Skin of body (tissue), 2 donors: Measurements from ENCODE around the gene SRRM3. TPM values are rescaled to one million over a fixed set of nuclear protein-coding genes. Genes with fewer than 3 reads are reported as not detected.
"Not testable (repeated sequence)": the region's sequence is repeated elsewhere in the genome, so short reads cannot be mapped to it uniquely, and the experiment has no call there.

Experiments
- DNase-seq: peaks from one replicate; lab custom pipeline; 2025; lab: John Stamatoyannopoulos, UW
- total RNA-seq: library from RNA; depleted of rRNA; stranded (reverse); fragments of >200 nt; gene quantifications from one replicate; pipeline ENCODE4 v1.2.3, GENCODE V29; 2014

Gene SRRM3
- total RNA-seq, 1 donor from 2014 or later, result 0.99 TPM

DNA sequence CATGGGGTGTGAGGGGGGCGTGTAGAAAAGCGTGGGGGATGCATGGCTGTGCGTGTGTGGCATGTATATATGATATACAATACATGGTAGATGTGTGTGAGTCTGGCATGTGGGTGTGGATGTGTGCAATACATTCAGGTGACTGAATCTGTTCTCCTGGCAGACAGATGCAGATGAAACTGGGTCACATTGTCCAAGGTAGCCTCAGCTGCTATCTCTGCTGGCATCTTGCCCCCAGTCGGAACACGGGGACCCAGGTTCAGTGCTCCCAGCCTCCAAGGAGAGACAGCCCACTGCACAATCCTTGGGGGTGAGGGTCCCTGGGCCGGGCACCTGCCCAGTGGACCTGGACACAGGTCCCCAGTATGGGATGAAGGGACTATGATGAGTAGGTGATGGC, 12.4 kb upstream of the SRRM3 start:
- DNase-seq, result no peak

DNA sequence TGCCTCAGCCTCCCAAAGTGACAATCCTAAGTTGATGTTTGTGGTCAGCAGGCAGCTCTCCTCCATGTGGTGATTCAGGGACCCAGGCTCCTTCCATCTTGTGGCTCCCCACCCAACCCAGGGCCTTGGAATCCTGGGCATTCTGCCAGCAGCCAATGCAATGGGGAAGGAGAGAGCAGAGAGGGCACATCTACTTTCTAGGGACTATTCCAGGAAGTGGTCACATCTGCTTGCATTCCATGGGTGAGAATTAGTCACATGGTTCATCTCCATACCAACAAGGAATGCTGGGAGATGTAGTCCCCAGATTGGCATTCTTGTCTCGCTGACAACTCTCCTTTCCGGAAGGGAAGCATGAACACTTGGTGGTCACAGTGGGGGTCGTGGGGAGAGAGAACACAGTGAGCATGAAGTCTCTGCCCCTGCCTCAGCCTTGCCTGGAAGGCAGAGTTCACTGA, 9.9 kb upstream of the SRRM3 start:
- DNase-seq, result no peak

DNA sequence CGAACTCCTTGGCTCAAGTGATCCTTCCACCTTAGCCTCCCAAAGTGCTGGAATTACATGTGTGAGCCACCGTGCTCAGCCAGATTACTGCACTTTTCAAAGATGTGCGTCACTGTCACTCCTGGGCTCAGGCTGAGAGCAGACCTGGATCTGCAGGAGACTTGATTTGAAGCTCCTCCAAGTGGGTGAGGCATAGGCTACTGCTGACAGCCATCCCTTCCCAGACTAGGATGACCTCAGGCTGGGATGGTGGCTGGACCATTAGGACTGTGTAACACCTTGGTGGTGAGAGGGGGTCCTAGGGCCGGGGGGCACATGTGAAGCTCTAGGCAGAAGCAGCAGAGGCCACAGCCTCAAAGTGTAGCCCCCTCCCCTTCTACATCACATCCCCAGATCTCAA, 8.2 kb upstream of the SRRM3 start:
- no peak for DNase-seq

DNA sequence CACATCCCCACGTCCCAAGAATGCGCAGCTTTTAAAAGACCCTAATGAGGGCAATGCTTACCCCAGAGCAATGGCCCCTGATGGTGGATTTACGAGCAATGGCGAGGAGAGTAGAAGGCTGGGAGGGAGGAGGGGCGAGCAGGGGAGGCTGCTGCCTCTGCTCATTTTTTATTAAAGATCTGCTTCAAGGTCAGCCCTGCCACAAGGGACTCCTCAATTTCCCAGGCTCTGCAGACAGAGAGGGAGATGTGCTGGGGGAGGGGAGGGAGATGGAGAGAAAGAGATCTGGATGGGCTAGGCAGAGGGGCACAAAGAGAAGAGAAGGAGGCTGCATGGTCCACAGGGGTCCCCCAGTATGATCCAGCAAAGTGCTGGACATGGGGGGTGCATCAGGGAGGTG, 7.8 kb upstream of the SRRM3 start:
- no peak for DNase-seq

DNA sequence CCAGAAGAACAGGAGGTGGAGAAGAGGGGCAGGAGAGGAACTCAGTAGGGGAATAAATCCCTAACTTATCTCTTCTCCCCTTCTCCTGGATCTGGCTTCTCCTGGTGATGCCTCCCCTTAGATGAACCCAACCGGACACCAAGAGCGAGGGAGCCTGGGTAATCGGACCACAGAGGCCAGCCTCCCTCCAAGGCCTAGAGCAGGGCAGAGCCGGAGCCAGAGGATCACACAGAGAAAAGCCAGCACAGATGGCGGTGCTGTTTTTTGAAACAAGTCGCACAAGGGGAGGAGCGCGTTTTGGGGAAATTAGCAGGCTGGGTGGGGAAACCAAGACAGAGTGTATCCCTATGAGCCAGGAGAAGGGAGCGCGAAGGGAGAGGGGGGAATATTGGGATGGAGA, 4.9 kb upstream of the SRRM3 start:
- no peak for DNase-seq

DNA sequence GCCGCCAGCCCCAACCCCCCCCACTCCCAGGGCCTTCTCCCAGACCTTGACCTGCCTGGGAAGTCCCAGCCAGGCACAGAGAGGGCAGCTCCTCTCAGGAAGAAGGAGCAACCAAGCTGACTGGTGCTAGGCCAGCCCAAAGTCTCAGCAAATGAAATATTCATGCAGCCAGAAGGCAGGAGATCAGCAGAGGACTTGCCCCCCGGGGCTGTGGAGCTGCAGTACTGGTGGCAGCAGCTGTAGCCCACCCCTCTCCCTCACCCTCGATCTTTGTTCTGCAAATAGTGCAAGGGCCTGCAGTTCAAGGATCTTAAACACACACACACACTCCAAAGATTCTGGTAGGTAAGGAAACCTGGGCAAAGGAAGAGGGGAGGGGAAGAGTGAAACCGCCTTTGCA, 3.5 kb upstream of the SRRM3 start:
- DNase-seq, result no peak

DNA sequence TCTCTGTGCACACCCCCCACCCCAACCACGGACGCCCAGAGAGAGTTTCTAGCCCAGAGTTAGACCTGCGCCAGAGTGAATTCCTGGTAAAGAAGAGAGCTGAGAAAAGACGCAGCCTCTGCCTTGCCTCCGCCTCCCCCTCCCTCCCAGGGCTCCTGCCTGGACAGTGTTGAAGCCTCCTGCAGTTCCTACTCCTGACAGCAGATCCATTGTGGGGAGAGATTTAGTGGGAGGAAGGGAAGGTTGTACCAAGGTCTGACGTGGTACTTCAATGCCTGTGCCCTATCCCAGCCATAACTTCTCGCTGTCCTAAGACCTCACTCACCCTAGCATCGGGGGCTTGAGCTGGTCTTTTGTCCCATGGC, 952 bp downstream of the SRRM3 start:
- DNase-seq, result no peak

DNA sequence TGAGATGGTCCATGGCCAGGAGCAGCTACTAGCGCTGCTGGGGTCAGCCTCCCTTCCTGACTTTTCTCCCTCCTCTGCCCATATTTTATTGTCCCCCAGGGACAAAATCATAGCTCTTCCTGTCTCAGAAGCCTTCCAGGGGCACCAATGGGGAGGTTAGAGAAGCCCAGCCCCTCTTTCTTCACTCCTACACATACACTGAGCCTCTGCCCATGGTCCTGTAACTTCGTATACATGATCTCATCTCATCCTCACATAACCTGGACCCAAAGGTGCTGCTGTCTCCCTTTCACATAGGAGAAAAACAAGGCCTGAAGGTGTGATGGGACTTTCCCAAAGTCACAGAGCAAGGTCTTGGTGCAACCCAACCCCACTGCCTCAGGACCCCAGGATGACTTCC, 2.5 kb downstream of the SRRM3 start:
- no peak for DNase-seq

DNA sequence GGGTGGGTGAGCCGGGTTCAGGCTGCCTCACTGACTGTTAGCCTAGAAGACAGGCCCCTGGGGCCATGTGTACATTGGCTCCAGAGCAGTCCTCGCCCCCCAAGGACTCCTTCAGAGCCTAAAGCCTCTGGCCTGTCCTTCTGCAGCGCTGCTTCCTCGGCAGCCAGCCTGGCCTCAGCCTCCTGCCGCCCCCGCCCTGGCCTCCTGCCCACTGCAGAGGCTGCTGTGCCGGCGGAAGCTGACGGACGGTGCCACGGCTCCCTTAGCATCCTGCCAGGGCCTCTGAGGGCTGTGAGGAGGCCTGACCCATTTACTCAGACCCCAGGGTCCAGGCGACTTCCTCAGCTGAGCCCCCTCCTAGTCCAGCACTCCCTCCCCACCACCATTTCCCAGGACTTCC, 4.9 kb downstream of the SRRM3 start:
- no peak for DNase-seq

DNA sequence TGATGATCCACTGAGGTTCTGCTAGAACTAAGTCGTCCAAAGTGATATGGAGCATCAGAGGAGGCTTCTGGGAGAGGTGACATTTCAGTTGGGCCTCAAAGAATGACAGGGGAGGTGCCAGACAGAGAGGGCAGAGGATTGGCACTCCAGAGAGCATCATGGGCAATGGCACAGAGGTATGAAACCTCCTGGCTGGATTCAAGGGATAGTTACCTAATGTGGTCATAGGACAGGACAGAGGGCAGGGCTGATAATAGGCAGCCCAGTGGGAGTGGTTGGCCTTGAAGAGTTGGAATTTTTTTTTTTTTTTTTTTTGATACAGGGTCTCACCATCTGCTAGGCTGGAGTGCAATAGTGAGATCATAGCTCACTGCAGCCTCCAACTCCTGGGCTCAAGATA, 7.6 kb downstream of the SRRM3 start:
- DNase-seq, result no peak

DNA sequence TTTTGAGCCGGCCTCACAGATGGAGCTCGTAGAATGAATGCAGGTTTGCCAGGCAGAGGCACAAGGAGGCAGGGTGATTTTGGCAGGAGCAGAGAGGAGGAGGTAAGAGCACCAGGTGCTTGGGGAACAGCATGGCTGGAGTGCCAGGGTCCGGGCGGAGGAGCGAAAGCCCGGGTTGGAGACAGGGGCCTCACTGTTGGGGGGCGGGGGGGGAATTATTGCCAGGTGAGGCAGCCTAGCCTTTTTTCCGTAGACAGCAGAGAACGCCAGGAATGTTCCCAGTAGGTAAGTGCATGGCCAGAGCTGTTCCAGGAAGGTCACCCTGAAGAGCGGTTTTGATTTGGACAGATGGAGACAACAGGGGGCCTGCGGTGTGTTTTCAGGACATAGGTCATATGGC, 9.5 kb downstream of the SRRM3 start:
- no peak for DNase-seq

DNA sequence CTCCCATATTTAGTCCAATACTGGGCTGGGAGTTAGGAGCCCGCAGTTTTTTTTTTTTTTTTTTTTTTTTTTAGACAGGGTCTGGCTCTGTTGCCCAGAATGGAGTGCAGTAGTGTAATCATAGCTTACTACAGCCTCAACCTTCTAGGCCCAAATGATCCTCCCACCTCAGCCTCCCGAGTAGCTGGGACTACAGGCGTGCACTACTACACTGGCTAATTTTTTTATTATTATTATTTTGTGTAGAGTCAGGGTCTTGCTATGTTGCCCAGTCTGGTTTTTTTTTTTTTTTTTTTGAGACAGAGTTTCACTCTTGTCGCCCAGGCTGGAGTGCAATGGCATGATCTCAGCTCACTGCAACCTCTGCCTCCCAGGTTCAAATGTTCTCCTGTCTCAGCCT, 13.7 kb downstream of the SRRM3 start:
- DNase-seq, result not testable (repeated sequence)

DNA sequence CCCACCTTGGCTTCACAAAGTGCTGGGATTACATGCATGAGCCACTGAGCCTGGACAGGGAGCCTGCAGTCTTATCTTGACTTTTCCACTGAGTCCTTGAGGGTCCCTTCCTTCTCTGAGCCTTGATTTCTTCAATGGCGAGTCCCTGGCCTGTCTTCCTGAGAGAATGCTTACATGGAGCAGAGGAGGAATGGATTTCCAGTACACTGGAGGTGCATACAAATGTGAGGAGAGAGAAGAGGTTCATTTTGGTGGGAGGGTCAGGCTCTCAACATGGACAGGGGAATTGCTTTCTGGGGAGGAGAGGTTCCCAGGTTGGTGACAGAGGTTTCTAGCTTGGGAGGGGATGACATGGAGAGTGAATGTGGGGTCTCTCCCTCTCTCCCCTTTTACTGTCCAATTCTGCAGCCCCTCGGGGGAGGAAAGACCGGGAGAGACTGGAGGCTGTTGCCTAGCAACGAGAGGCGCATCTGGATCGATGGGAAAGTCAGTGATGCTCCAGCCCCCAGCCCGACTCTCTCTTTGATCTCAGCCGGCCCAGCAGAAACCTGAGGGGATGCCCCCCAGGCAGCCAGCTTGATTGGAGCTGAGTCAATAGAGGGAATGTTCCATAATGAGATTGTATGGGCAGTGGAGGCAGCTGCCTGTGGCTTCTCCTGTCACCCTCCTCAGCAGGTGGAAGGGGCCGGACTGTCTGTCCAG, 14.8 kb downstream of the SRRM3 start:
- DNase-seq, result no peak

DNA sequence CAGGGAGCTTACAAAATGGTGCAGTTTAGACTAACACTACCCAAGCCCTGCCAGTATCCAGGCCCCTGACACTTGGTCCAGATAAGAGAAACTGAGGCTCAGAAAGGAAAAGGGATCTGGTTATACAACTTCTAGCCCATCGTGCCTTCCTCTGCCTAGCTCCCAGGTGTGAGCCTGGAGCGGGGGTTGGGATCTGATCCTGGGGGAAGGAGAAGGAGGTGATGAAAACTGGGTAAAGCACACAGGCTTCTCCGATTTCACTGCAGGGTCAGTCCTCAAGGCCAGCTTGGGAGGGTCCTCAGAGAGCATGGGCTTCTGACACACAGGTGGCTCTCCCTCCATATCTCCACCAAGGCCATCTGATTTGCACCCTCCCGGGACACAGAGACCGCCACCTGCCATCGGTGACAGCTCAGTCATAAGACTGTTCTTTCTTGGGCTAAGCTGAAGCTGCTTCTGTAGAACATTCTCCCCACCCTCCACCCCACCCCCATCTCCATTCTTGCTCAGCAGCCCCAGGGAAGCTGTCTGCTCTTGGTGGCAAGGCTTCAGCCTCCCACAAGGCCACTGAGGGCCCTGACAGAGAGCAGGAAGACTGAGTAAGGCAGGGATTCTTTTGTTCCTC, 16.4 kb downstream of the SRRM3 start:
- DNase-seq, result no peak

DNA sequence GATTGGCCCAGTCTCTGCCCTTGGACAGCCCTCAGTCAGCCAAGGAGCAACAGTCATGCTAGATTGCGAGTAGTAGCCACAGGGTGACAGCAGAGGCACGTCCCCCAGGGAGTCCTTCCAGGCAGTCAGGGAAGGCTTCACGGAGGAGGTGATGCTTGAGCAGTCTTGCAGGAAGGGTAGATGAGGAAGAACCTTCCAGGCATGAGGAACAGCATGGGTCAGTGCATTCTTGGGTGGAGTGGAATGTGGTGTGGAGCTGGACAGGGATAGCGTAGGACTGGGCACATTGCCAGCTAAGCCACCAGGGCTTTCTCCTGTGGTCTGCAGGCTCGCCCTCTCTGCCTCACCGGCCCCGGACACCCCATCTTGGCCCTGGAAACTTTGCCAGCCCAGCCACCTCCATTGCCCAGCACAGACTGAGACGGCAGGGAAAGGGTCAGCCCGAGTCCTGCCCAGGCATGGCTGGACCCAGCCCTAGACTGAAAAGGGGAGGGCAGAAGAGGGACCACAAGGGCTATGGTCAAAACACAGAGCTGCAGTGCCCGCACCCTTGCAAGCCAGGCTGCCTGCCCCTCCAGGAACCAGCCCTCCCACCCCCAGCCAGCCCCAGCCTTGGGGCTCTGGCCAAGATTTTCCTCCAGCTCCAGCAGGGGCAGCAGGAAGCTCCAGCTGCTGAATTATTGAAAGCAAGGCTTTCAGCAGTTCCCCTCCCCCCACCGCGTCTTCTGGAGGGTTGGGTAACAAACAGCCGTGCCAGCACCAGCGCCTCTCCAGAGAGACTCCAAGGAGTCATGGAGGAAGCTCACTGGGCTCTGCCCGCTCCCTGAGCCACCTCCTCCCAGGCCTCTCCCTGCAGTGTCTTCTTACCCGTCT, 18.7 kb downstream of the SRRM3 start:
- no peak for DNase-seq

DNA sequence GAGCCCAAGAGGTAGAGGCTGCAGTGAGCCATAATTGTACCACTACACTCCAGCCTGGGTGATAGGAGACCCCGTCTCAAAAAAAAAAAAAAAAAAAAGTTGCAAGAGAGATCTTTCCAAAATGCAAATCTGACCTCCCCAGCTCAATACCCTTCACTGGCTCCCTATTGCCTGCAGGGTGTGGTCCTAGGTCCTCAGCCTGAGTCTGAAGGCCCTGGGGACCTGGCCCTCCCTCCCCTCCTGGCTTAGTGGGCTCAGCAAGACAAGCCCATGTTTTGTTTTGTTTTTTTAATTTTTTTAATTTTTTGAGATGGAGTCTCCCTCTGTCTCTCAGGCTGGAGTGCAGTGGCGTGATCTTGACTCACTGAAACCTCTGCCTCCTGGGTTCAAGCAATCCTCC, 20.6 kb downstream of the SRRM3 start:
- no peak for DNase-seq

DNA sequence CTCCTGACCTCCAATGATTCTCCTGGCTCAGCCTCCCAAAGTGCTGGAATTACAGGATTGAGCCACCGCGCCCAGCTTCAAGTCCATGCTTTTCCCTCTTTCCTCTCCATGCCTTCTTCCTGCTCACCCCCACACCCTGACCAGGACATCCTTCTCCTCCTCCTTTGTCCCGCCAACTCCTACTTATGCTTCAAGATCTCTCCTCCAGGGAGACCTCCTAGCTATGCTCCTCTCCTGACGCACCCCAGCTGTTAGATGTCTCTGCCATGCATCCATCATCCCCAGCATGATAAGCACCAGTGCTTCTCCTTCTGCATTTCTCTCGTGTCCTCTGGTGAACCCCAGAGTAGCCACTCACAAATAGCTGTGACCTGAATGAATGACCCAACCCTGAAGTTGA, 21.1 kb downstream of the SRRM3 start:
- no peak for DNase-seq

DNA sequence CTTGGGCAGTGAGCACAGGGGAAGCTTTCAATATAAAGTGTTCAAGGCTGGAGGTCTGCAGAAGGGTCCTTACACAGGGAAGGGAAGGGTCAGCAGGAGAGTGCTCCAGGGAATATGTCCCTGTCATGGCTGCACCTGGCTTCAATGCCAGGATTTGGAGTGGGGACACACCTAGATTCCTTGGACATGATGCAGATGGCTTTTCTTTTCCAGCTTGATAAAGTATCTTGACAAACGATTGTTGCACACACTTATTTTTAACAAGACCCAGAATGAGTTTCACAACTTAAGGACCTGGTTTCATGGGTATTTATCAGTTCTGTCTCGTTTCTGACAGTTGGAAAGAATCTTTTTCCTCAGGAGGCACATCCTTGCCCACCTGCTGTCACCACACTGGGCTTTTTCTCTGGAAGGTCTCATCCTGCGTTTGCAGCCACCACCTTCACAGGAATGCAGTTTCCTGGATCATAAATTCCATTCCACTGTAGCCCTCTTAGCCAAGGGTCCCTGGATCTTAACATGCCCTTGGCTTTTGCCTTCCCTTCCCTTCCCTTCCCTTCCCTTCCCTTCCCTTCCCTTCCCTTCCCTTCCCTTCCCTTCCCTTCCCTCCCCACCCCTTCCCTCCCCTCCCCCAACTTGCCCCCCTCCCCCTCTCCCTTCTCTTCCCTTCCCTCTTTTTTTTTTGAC, 21.7 kb downstream of the SRRM3 start:
- DNase-seq, result no peak

DNA sequence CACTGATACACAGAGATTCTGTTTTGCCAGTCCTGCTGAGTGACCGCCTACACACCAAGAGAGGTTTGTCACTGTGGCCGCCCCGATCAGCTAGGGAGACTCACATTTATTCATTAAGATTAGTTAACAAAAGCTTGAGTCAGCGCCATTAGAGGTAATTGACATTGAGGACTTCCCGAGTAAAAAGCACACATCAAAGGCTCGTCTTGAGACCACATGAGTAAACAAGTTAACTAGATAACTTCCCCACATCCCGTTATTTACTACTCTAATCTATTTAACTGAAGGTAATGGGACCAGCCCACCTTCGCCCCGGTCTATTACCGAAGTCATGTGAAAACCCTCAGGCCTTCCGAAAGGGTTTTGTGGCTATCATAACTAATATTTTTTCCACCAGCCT, 23.0 kb downstream of the SRRM3 start:
- no peak for DNase-seq

DNA sequence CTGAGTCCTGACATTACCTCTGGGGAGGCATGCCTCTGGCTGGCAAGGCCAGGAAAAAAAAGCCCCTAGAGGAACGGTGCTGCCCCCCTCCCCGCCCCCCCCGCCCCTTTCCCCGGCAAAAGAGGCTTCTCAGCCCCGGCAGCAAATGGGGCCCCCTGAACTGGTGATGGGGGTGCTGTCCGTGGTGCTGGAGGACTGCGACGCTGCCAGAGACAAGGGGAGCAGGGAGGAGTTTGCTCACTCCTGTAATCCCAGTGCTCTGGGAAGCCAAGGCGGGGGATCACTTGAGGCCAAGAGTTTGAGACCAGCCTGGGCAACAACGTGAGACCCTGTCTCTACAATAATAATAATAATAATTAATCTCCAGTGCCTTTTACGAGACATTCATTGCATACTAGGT, 23.7 kb downstream of the SRRM3 start:
- DNase-seq, result no peak

DNA sequence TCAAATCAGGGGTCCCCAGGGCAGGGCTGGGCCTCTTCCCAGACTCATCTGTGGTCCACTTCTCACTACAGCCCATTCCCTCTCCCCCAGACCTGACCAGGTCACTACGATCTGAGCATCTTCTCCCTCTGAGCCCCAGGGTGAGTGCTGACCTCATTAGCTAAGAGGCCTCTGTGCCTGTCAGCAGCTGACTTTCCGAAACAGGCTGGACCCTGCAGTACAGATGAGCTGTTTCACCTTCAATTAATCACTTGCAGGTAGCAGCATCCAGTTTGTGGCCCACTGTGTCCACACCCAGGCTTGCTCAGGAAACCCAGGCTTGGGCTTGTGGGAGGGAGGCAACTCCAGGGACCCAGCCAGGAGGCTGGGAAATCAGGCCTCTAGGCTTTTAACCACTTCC, 24.3 kb downstream of the SRRM3 start:
- no peak for DNase-seq

DNA sequence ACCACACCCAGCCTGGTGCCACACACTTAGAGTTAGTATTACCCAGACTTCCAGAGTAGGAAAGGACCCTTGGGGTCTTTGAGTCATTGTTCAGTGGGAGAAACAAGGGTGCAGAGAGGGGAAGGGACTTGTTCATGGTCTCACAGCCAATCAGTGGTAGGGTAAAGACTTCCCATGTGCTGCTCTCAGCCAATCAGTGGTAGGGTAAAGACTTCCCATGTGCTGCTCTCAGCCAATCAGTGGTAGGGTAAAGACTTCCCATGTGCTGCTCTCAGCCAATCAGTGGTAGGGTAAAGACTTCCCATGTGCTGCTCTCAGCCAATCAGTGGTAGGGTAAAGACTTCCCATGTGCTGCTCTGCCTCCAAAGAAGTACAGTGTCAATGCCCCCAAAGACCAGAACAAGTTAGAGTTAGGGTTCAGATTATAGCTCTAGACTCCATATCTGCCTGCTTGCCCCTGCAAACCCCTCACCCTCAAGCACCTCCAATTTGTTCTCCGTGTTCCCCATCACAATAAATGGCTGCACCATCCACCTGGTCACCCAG, 25.3 kb downstream of the SRRM3 start:
- not testable (repeated sequence) for DNase-seq
